Measurements from ENCODE around the gene PRRG2.

PRRG2 gene

GRCh38 chr19:49567861-49568441, 13.2 kb upstream of the PRRG2 start:
- DNase-seq (ENCODE audit: extremely low read depth, insufficient read length): no peak
- no peak for TF ChIP-seq CTCF (IDR thresholded peaks at IDR 0.05; ENCODE audit: insufficient read depth, low read length, poor library complexity, severe bottlenecking)
- Histone ChIP-seq H3K27me3 (replicated peaks; ENCODE audit: control insufficient read depth, insufficient read depth, low read length) (no peaks in the 10 kb centered on the region), H3K36me3 (ENCODE audit: control insufficient read depth, insufficient read depth, low read length) (no peaks in the 10 kb centered on the region; the same call in 1 of the 2 replicates), H3K4me3 (replicated peaks; ENCODE audit: low read depth, low read length) (no peak overlapping the region)

- DNase-seq (ENCODE audit: extremely low read depth, insufficient read length): peak; percentile 60
- no peaks in the 10 kb centered on the region for H3K27me3 ChIP-seq (replicated peaks; ENCODE audit: control insufficient read depth, insufficient read depth, low read length)
- H3K36me3 ChIP-seq (ENCODE audit: control insufficient read depth, insufficient read depth, low read length): no peaks in the 10 kb centered on the region; the same call in none of the 2 replicates
- peak; percentile 98 for TF ChIP-seq CTCF (IDR thresholded peaks at IDR 0.05; ENCODE audit: insufficient read depth, low read length, poor library complexity, severe bottlenecking)
- H3K4me3 ChIP-seq (replicated peaks; ENCODE audit: low read depth, low read length): no peak overlapping the region
These were observed 10.8 kb upstream of the PRRG2 start for GRCh38 chr19:49570138-49570856.

DNA sequence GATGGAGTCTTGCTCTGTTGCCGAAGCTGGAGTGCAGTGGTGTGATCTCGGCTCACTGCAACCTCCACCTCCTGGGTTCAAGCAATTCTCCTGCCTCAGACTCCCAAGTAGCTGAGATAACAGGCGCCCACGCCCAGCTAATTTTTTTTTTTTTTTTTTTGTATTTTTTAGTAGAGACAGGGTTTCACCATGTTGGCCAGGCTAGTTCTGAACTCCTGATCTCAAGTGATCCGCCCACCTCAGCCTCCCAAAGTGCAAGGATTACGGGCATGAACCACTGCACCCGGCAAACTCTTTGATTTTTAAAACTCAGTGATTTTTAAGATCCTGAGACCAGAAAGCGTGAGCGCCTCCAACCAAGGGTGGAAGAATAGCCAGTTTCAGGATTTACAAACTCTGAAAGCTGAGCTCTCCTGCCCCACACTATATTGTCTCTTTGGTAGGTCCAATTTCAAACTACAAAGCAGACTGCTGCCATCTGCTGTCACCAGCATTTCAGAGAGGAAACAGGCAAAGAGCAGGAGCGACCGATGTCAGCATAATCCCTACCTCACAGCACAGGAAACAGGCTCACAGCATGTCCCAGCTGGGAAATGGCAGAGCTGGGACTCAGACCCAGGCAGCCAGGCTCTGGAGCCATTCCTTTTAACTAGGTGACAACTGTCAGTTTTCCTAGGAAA, 10.0 kb upstream of the PRRG2 start:
- Histone ChIP-seq H3K4me3 (replicated peaks; ENCODE audit: low read depth, low read length) (no peak overlapping the region), H3K27me3 (replicated peaks; ENCODE audit: control insufficient read depth, insufficient read depth, low read length) (no peaks in the 10 kb centered on the region), H3K36me3 (ENCODE audit: control insufficient read depth, insufficient read depth, low read length) (no peaks in the 10 kb centered on the region; the same call in none of the 2 replicates)
- DNase-seq (ENCODE audit: extremely low read depth, insufficient read length): no peak
- peak; percentile 8 for TF ChIP-seq CTCF (IDR thresholded peaks at IDR 0.05; ENCODE audit: insufficient read depth, low read length, poor library complexity, severe bottlenecking)

DNA sequence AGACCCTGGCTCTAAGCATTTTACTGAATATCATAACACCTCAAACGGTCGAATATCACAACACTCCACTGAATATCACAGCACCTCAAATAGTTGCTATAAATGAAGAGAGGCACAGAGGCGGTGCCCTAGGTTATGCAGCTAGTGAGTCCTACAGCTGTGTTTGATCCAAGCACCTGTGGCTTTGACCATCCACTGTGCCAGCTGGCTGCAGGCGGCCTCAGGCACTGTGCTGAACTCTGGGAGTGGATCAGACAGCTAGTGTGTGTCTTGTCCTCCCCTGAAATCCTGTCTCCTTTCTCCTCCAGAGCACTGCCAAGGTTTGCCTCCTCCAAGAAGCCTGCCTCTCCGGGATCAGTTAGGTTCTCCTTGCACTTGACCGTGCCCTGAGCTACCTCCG, 8.1 kb upstream of the PRRG2 start:
- Histone ChIP-seq H3K27me3 (replicated peaks; ENCODE audit: control insufficient read depth, insufficient read depth, low read length) (no peaks in the 10 kb centered on the region), H3K36me3 (ENCODE audit: control insufficient read depth, insufficient read depth, low read length) (no peaks in the 10 kb centered on the region; the same call in none of the 2 replicates), H3K4me3 (replicated peaks; ENCODE audit: low read depth, low read length) (no peak overlapping the region)
- no peak for TF ChIP-seq CTCF (IDR thresholded peaks at IDR 0.05; ENCODE audit: insufficient read depth, low read length, poor library complexity, severe bottlenecking)
- DNase-seq (ENCODE audit: extremely low read depth, insufficient read length): no peak

DNA sequence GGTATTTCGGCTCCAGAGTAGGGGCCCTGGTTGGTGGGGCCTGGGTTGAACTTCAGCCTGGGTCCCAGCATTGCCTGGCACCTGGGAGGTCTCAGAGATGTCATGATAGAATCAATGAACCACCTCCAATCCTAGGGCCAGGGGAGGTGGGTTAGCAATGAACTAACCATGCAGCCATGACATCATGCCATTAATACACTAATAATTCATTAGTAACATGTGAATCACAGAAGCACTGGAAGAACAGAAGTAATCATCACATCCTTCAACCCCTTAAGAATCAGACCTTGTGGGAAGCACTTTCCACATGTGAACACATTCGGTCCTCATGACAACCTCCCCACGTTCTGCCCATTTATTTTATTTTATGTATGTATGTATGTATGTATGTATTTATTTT, 7.7 kb upstream of the PRRG2 start:
- DNase-seq (ENCODE audit: extremely low read depth, insufficient read length): no peak
- no peak for TF ChIP-seq CTCF (IDR thresholded peaks at IDR 0.05; ENCODE audit: insufficient read depth, low read length, poor library complexity, severe bottlenecking)
- Histone ChIP-seq H3K4me3 (replicated peaks; ENCODE audit: low read depth, low read length) (no peak overlapping the region), H3K36me3 (ENCODE audit: control insufficient read depth, insufficient read depth, low read length) (no peaks in the 10 kb centered on the region; the same call in none of the 2 replicates), H3K27me3 (replicated peaks; ENCODE audit: control insufficient read depth, insufficient read depth, low read length) (no peaks in the 10 kb centered on the region)
